Right renal cortex interstitium (tissue), 3 donors: ENCODE measurements around the gene PPP1R16B. TPM values are rescaled to one million over a fixed set of nuclear protein-coding genes. Genes with fewer than 3 reads are reported as not detected.
"Not testable (repeated sequence)": the region's sequence is repeated elsewhere in the genome, so short reads cannot be mapped to it uniquely, and the experiment has no call there.

ENCODE experiments used
- DNase-seq, 3 donors: peaks; one replicate each; pipeline ENCODE4 v3.0.0-alpha.2; 2013; ENCODE audit warnings: low read depth in 3 of 3, low spot score in 2 of 3
- polyA plus RNA-seq, 3 donors: library from polyadenylated mRNA; unstranded; fragments of 120-200 nt; gene quantifications; one replicate each; pipeline ENCODE4 v1.2.1, GENCODE V29; 2013; ENCODE audit not compliant: insufficient read length in 3 of 3

Gene PPP1R16B
- polyA plus RNA-seq, 3 donors = 7.5 to 8.8 (median 8.3) TPM

GRCh38 chr20:38957235-38957876 is 151.9 kb downstream of the PPP1R16B start:
- DNase-seq = no peak

GRCh38 chr20:38957915-38958485 is 152.5 kb downstream of the PPP1R16B start:
- no peak for DNase-seq

GRCh38 chr20:38960187-38960687 is 154.7 kb downstream of the PPP1R16B start:
- DNase-seq = not testable (repeated sequence)

- DNase-seq = peak in 1 of 3 donors; percentile 12
Observed at GRCh38 chr20:38961530-38962043, 156.1 kb downstream of the PPP1R16B start.

- DNase-seq = peak; percentile 87 to 94 (median 93)
Observed at GRCh38 chr20:38962044-38962927, 156.8 kb downstream of the PPP1R16B start, which contains the start of gene DHX35. Gene DHX35, plus strand, starts transcription at chr20:38962344. Its CDS starts 24 bp downstream, at chr20:38962368.

GRCh38 chr20:38962928-38963401 is 157.5 kb downstream of the PPP1R16B start:
- DNase-seq = no peak

- DNase-seq = no peak
Observed at GRCh38 chr20:38963745-38964144, 158.2 kb downstream of the PPP1R16B start.

GRCh38 chr20:38965264-38965663 is 159.8 kb downstream of the PPP1R16B start:
- DNase-seq = no peak

GRCh38 chr20:38968090-38968489 is 162.6 kb downstream of the PPP1R16B start:
- no peak for DNase-seq

- no peak for DNase-seq
Observed at GRCh38 chr20:38969708-38970107, 164.2 kb downstream of the PPP1R16B start.

- no peak for DNase-seq
Observed at GRCh38 chr20:38970302-38970701, 164.8 kb downstream of the PPP1R16B start.

Other genes starting within 250 kb of the PPP1R16B start
- gene ADIG, start 224.5 kb upstream of the PPP1R16B start, polyA plus RNA-seq = not detected
- 1 to 10 TPM in 1 of 3 donors, under 1 TPM in 2; 0.26 to 1.3 (median 0.60) TPM for gene ARHGAP40, start 203.9 kb upstream of the PPP1R16B start, polyA plus RNA-seq
- 1 to 10 TPM; 1.2 to 2.1 (median 1.4) TPM for gene SLC32A1, start 81.2 kb upstream of the PPP1R16B start, polyA plus RNA-seq
- 1 to 10 TPM; 9.4 to 9.8 (median 9.8) TPM for gene ACTR5, start 57.2 kb upstream of the PPP1R16B start, polyA plus RNA-seq
- 10 to 100 TPM; 14.3 to 16.1 (median 15.8) TPM for gene FAM83D, start 120.7 kb downstream of the PPP1R16B start, polyA plus RNA-seq
- gene DHX35, start 156.6 kb downstream of the PPP1R16B start, polyA plus RNA-seq = 10 to 100 TPM; 15.2 to 17.0 (median 16.2) TPM